NCI-H146 (cell line): ENCODE data around the gene GIMAP2.
"Not testable (repeated sequence)": the region's sequence is repeated elsewhere in the genome, so short reads cannot be mapped to it uniquely, and the experiment has no call there.

ENCODE experiments used
- DNase-seq: peaks from one replicate; lab custom pipeline; 2025; lab: John Stamatoyannopoulos, UW

Gene GIMAP2

GRCh38 chr7:150676854-150677253 is 8.7 kb upstream of the GIMAP2 start:
- DNase-seq = not testable (repeated sequence)

GRCh38 chr7:150678601-150679000 is 6.9 kb upstream of the GIMAP2 start:
- not testable (repeated sequence) for DNase-seq

DNA sequence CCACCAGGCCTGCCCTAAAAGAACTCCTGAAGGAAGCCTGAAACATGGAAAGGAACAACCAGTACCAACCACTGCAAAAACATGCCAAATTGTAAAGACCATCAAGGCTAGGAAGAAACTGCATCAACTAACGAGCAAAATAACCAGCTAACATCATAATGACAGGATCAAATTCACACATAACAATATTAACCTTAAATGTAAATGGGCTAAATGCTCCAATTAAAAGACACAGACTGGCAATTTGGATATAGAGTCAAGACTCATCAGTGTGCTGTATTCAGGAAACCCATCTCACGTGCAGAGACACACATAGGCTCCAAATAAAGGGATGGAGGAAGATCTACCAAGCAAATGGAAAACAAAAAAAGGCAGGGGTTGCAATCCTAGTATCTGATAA is 5.1 kb upstream of the GIMAP2 start:
- DNase-seq = not testable (repeated sequence)

DNA sequence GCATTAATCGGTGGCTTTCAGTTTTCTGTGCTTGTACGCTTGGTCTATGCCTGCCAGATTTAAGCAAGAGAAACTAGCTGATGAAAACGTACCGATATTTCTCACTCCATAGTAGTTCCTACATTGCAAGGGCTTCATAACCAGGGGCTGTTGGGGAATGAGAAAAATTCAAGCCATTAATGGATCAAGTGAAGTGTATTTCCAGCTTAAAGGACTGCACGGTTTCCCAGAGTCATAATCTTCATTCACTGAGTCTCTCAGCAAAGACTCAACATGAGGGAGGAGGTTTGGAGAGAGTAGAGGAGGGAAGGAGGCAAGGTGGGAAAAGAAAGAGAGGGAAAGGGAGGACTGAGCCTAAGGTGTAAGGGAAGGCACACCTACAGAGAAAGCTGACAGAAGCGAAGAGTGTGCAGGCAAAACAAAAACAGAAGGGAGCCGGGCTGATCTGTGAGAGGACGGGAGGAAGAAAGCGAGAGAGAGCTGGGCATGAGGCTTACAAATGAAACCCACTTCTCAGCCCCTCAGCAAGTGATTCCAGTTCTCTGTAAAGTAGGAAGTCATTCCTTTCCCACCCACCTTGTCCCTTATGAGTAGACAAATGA is 625 bp downstream of the GIMAP2 start:
- no peak for DNase-seq

DNA sequence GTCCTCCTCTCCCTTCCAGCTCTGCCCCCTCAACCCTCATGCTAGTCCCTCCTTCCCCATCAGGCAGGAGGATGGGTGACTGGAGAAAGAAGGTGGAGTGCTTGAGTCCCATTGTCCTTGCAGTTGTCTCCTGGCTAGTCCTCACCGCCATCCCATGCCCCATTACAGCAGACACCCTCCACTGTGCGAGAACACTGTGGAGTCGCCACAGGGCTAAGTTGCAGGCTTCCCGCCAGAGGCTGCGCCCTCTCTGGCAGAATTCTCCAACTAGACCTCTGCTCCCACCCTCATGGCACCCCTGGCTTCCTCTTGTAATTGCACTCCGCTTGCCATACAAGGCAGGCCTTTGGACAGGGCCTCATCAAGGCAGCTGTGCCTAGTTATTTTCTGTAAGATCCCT is 3.1 kb downstream of the GIMAP2 start:
- DNase-seq = no peak

DNA sequence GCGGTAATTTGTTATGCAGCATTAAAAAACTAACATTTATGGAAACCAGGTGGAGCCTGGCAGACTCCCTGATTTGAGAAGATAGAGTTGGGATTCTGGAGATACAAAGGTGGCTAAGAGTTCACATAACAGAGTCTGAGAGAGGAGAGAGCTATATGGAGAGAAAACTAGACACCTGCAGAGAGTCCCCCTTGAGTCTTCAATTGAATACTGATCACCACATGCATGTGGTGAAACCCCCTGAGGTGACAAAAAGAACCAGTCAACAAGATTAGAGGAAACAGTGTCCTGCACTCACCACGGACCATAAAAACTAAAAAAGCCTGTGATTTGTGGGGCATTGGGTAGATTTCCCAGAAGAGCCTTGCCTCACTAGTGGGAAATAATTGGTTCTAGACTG is 10.1 kb downstream of the GIMAP2 start:
- no peak for DNase-seq

- no peak for DNase-seq
Measured at GRCh38 chr7:150703209-150703608, 17.7 kb downstream of the GIMAP2 start.

DNA sequence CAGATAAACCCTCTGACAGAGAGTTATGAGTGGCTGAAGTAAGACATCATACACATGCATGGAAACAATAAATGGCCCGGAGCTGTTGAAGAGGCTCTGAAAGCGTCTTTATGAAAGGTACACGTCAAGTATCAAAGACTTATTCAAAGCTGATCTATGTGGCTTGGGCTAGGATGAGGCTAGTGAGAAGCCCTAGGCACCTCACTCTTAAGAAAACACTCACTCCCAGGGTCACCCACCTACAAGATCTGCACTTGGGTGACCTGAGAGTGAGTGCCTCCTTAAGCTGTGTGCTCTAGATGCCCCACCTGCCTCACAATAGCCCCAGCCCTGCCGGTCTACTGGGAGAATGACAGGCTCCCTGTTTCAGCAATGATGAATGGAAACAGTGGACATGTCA is 29.8 kb downstream of the GIMAP2 start:
- no peak for DNase-seq

GRCh38 chr7:150715738-150716137 is 30.2 kb downstream of the GIMAP2 start:
- no peak for DNase-seq

GRCh38 chr7:150716368-150716767 is 30.9 kb downstream of the GIMAP2 start, which contains the start of gene GIMAP1:
Gene GIMAP1 (plus strand): TSS chr7:150716613. CDS start chr7:150719048, 2,435 bp downstream.
- DNase-seq = no peak

DNA sequence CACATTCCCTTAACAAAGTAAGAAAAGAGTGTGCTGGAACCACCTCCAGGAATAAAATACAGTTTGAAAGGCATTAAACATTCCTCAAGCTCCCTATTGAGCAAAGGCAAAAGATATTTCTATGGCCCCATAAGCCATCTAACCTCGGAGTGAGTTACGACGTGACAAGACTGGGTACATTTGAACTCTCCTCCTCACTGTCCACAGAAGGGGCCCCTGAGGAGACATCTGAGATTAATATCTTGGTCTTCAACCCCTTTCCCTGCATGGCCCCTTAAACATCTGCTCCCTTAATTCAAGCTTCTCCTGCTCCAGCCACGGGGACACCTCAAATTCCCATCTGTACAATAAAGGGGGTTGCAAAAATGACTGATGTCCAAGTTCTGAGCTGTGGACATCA is 31.4 kb downstream of the GIMAP2 start:
- no peak for DNase-seq

DNA sequence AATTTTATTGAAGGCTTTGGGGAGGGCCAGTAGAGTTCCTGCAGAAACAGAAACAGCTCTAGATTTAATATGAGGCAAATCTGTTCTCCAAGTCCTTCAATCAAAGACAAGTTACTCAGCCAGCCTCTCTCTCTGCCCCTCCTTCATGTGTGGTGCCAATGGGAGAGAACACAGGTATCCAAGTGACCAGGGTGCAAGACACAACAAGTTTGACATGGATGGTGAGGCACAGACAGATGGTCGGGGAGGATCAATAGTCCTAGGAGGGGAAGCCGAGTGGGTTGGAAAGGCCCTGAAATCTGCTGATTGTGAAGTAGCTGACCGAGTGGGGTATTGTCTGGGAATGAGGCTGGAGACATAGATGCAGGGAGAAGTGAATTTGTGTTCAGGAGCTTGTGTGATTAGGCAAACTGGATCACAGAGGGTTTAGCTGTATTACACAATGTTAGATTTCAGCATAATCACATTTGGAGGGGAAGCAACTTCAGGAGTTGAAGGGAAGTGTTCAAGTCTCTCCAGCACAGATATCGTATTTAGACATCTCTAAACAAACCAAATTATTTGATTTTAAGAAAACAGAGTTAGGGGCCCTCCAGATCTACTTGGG is 32.4 kb downstream of the GIMAP2 start:
- DNase-seq = no peak

- no peak for DNase-seq
Measured at GRCh38 chr7:150719436-150719835, 33.9 kb downstream of the GIMAP2 start.

GRCh38 chr7:150719960-150720891 is 34.7 kb downstream of the GIMAP2 start:
- no peak for DNase-seq

GRCh38 chr7:150721970-150722373 is 36.5 kb downstream of the GIMAP2 start:
- DNase-seq = no peak

DNA sequence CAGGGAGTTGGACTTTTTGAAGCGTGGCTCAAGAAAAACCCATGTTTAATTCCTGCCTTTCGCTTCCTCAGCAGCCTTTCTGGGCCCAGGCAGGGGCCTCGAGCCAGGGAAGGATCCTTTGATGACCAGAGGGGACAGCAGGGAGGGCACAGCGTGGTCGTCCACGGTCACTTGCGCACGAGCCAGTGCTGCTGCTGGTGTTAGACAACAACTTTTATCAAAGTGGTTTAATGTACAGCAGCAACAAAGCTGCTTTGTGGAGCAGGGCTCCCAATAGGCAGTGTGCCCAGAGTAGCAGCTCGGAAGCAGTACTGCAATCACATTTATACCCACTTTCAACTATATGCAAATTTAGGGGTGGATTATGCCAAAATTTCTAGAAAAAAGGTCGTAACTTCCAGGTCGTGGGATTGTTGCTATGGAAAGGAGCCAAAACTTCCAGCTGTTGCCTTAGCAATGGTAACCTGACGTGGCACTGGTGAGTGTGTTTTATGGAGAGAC is 37.0 kb downstream of the GIMAP2 start:
- no peak for DNase-seq

GRCh38 chr7:150723467-150723866 is 38.0 kb downstream of the GIMAP2 start:
- DNase-seq = no peak

DNA sequence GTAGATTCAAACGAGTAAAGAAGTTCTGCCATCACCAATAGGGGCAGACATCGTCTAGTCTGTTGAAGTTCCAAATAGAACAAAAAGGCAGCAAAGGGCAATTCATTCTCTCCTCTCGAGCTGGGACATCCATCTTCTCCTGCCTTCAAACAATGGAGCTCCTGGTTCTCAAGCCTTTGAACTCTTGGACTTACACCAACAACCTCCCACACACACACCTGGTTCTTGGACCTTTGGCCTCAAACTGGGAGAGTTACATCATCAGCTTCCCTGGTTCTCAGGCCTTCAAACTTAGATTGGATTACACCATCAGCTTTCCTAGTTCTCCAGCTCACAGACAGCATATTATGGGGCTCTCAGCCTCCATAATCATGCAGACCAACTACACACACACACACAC is 41.9 kb downstream of the GIMAP2 start:
- DNase-seq = no peak

- DNase-seq = no peak
Measured at GRCh38 chr7:150728011-150728410, 42.5 kb downstream of the GIMAP2 start.

- no peak for DNase-seq
Measured at GRCh38 chr7:150728609-150729008, 43.1 kb downstream of the GIMAP2 start.

DNA sequence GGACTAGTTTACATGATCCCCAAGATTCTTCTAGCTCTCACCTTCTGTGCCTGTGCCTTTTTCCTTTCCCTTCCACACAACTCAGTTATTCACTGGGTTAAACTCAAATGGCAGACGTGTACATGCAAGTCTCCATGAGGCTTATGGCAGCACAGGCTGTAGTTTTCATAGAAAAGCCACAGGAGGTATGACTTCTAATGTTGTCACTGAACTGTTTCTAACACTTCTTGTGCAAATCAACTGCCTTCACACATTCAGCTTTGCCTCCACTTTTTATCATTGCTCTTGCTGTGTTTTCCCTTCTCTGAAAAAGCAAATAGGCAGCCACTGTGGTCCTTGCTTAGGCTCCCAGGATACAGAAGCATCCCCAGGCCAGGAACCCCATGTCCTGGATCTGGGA is 46.4 kb downstream of the GIMAP2 start:
- DNase-seq = no peak

DNA sequence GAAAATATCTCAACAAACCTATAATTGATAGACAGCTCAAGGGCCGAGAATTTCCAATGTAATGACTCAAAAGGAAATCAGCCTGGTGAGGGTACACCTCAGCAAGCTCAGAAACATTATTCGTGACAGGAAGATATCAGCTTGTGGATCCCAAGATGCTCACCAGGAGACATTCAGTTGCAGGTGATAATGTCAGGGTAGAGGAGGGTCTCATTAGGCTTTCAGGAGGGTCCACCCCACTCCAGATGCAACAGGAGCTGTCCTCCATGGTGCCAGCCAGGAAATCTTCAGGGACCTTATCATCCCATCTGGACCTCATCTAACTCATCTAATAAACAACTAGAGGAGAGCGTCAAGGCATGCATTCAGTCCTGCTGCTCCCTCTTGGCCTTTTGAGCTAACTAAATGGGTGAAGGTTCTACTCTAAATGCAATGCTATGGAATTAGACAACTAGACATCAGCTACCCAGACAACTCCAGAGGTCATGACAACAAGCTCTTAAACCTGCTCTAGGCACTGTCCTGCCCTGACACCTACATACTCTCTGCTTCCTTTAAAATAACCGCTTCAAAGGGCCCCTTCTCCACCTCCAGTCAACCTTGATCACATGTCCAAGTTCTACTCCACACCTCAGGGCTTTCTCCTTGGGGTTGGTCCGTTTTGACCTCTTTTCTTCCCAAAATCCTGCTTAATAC is 47.4 kb downstream of the GIMAP2 start:
- no peak for DNase-seq
